SK-N-SH (cell line): ENCODE measurements around the gene CUBN. TPM values are rescaled to one million over a fixed set of nuclear protein-coding genes. Genes with fewer than 3 reads are reported as not detected.

Source experiments
- CTCF ChIA-PET: fragments of 300-600, 350-600 bp; formaldehyde crosslinking; extraction: SDS; loops from one replicate; lab custom pipeline; 2021; lab: Yijun Ruan, JAX
- POLR2A ChIA-PET: fragments of 350-600 bp; sonication (Branson Sonifier 250); formaldehyde crosslinking; extraction: SDS; loops from one replicate; lab custom pipeline; 2020; ENCODE audit warnings: antibody characterized with exemption, inconsistent platforms; lab: Yijun Ruan, JAX
- DNase-seq: peaks from one replicate; pipeline ENCODE4 v3.0.0; 2012
- H2AFZ ChIP-seq: fragments of 200-600 bp; sonication (generic); 2 replicates; pipeline ENCODE4 v1.8.1; 2016; ENCODE audit warnings: antibody characterized with exemption, mild to moderate bottlenecking, low read depth
- H3F3A ChIP-seq: fragments of 200-600 bp; sonication (generic); replicated peaks from 2 replicates; pipeline ENCODE3; 2016; ENCODE audit warnings: antibody characterized with exemption, mild to moderate bottlenecking; ENCODE audit not compliant: insufficient read depth
- H3K27ac ChIP-seq, 2 experiments: fragments of 200-500 bp in 1 of 2; fragments of 200-600 bp in 1 of 2; sonication (Bioruptor generic) in 1 of 2; sonication (generic), shearing (Covaris generic) in 1 of 2; 2 replicates each; pipeline versions ENCODE4 v1.5.1 to v1.6.1; 2014 to 2016; ENCODE audit warnings: low read depth in 2 of 2, inconsistent platforms in 1 of 2, low read length in 1 of 2, mild to moderate bottlenecking in 1 of 2, mixed read lengths in 1 of 2
- H3K27me3 ChIP-seq: fragments of 200-600 bp; sonication (generic), shearing (Covaris generic); 2 replicates; pipeline ENCODE4 v1.6.1; 2016; ENCODE audit warnings: mixed run types; ENCODE audit not compliant: insufficient read depth
- H3K36me3 ChIP-seq, 2 experiments: fragments of 200-500 bp in 1 of 2; fragments of 200-600 bp in 1 of 2; sonication (Bioruptor generic) in 1 of 2; sonication (generic) in 1 of 2; replicated peaks in 1 of 2; 2 replicates each; pipeline versions ENCODE3 to v1.5.1; 2014 to 2016; ENCODE audit warnings: low read length in 1 of 2, mild to moderate bottlenecking in 1 of 2; ENCODE audit not compliant: insufficient read depth in 2 of 2, control insufficient read depth in 1 of 2
- H3K4me1 ChIP-seq, 2 experiments: fragments of 200-500 bp in 1 of 2; fragments of 200-600 bp in 1 of 2; sonication (Bioruptor generic) in 1 of 2; sonication (generic), shearing (Covaris generic) in 1 of 2; 2 replicates each; pipeline versions ENCODE4 v1.5.1 to v1.6.1; 2014 to 2016; ENCODE audit warnings: low read depth in 1 of 2, low read length in 1 of 2, mixed run types in 1 of 2; ENCODE audit not compliant: insufficient read depth in 2 of 2, control insufficient read depth in 1 of 2
- H3K4me2 ChIP-seq: fragments of 200-600 bp; sonication (generic), shearing (Covaris generic); 2 replicates; pipeline ENCODE4 v1.6.1; 2017; ENCODE audit warnings: mixed run types
- H3K4me3 ChIP-seq, 2 experiments: fragments of 200-500 bp in 1 of 2; fragments of 200-600 bp in 1 of 2; sonication (Bioruptor generic) in 1 of 2; sonication (generic), shearing (Covaris generic) in 1 of 2; 2 replicates each; pipeline versions ENCODE4 v1.5.1 to v1.8.1; 2014 to 2016; ENCODE audit warnings: low read depth in 2 of 2, inconsistent platforms in 1 of 2, low read length in 1 of 2, mild to moderate bottlenecking in 1 of 2, mixed read lengths in 1 of 2, moderate library complexity in 1 of 2
- H3K79me2 ChIP-seq: fragments of 200-600 bp; sonication (generic); 2 replicates; pipeline ENCODE4 v1.8.1; 2017; ENCODE audit warnings: mild to moderate bottlenecking; ENCODE audit not compliant: insufficient read depth
- H3K9ac ChIP-seq: fragments of 200-600 bp; sonication (generic); 2 replicates; pipeline ENCODE4 v1.6.1; 2017; ENCODE audit warnings: mixed run types
- H3K9me2 ChIP-seq: fragments of 200-600 bp; sonication (generic); 2 replicates; pipeline ENCODE4 v1.6.1; 2017; ENCODE audit warnings: mixed run types
- H3K9me3 ChIP-seq: fragments of 200-600 bp; sonication (generic); 2 replicates; pipeline ENCODE4 v1.6.1; 2017; ENCODE audit warnings: mixed run types, mild to moderate bottlenecking, moderate library complexity
- H4K20me1 ChIP-seq: fragments of 200-600 bp; sonication (generic); 2 replicates; pipeline ENCODE4 v1.6.1; 2017; ENCODE audit warnings: mild to moderate bottlenecking, mixed run types; ENCODE audit not compliant: insufficient read depth
- EZH2phosphoT487 ChIP-seq: fragments of 200-600 bp; sonication (generic); IDR thresholded peaks from 2 replicates; pipeline ENCODE4 v1.6.1; 2017; ENCODE audit warnings: low read depth, mixed run types, mild to moderate bottlenecking, antibody characterized with exemption, moderate library complexity, borderline replicate concordance
- GATA2 ChIP-seq: sonication (generic); formaldehyde crosslinking; IDR thresholded peaks from 2 replicates; pipeline ENCODE4 v1.5.0; 2020; ENCODE audit warnings: mild to moderate bottlenecking, missing genetic modification reagents
- NFIC ChIP-seq: IDR thresholded peaks from 2 replicates; pipeline ENCODE4 v1.4.0; 2012; ENCODE audit warnings: borderline replicate concordance
- POLR2AphosphoS5 ChIP-seq: IDR thresholded peaks from 2 replicates; pipeline ENCODE4 v1.6.1; 2012; ENCODE audit warnings: low read depth, low read length
- RAD21 ChIP-seq: IDR thresholded peaks from 2 replicates; pipeline ENCODE4 v1.6.1; 2012; ENCODE audit warnings: mild to moderate bottlenecking, low read length
- RCOR1 ChIP-seq: fragments of 150-350 bp; IDR thresholded peaks from 2 replicates; pipeline ENCODE4 v1.6.1; 2017; ENCODE audit warnings: antibody characterized with exemption, low read length
- SIN3A ChIP-seq: IDR thresholded peaks from 2 replicates; pipeline ENCODE4 v1.6.1; 2012; ENCODE audit warnings: low read depth, mild to moderate bottlenecking, low read length, moderate library complexity, borderline replicate concordance
- SMC3 ChIP-seq: IDR thresholded peaks from 2 replicates; pipeline ENCODE4 v1.6.1; 2012; ENCODE audit warnings: low read depth, low read length, improper control_type of control experiment
- TAF1 ChIP-seq: IDR thresholded peaks from 2 replicates; pipeline ENCODE4 v1.6.1; 2012; ENCODE audit warnings: low read depth, mild to moderate bottlenecking, low read length, moderate library complexity, borderline replicate concordance
- TCF12 ChIP-seq: IDR thresholded peaks from 2 replicates; pipeline ENCODE4 v1.4.0; 2012
- TEAD4 ChIP-seq: IDR thresholded peaks from 2 replicates; pipeline ENCODE4 v1.4.0; 2012; ENCODE audit warnings: mild to moderate bottlenecking, borderline replicate concordance; ENCODE audit not compliant: insufficient read depth
- YY1 ChIP-seq: IDR thresholded peaks from 2 replicates; pipeline ENCODE4 v1.4.0; 2012; ENCODE audit warnings: low read depth, mild to moderate bottlenecking
- WGBS: methylation state at CpG from one replicate; pipeline ENCODE4 v1.1.6; 2017; ENCODE audit warnings: low lambda C conversion rate; 5-methylcytosine and 5-hydroxymethylcytosine counted together
- polyA plus RNA-seq, 3 experiments: library from polyadenylated mRNA; depleted of rRNA; stranded (reverse); fragments of >200 nt; gene quantifications; 2 replicates each; pipeline ENCODE4 v1.2.3, GENCODE V29; 2012
- TF ChIP-seq, protein P1 (sequence below): IDR thresholded peaks from 2 replicates; pipeline ENCODE4 v1.4.0; 2012; ENCODE audit warnings: low read depth
- TF ChIP-seq, protein P2 (sequence below): fragments of 200-600 bp; sonication (generic); IDR thresholded peaks from 2 replicates; pipeline ENCODE4 v1.6.1; 2017; ENCODE audit warnings: antibody characterized with exemption, mild to moderate bottlenecking, moderate library complexity
- TF ChIP-seq, protein P3 (sequence below): IDR thresholded peaks from 2 replicates; pipeline ENCODE4 v1.4.0; 2012; ENCODE audit warnings: low read depth, borderline replicate concordance
- TF ChIP-seq, protein P4 (sequence below): fragments of 150-350 bp; IDR thresholded peaks from 2 replicates; pipeline ENCODE4 v1.6.1; 2016; ENCODE audit warnings: mild to moderate bottlenecking, low read depth, low read length
- TF ChIP-seq, protein P5 (sequence below): fragments of 150-350 bp; IDR thresholded peaks from 2 replicates; pipeline ENCODE4 v1.6.1; 2017; ENCODE audit warnings: antibody characterized with exemption, low read length, low read depth, borderline replicate concordance

CUBN gene
- polyA plus RNA-seq, 1 of the 3 experiments (the other 2 are of a cell fraction) = 2.4 TPM

DNA sequence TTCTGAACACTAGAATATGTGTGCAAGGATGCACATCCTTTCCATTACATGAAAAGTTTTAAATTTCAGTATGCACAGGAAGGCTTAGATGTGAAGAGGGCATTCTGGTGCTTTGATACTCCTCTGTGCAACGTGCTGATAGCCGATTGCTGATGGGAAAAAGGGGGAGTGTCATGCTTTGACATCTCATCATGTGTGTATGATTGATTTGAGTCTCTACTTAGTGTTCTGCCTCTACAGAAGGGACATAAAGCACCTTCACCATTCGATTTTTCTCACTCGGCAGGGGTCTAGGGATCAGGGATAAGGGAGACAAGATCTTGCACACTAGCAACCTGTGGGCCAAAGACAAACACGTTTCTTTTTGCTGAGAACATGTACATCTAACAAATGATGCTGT is 197.7 kb downstream of the CUBN start:
- no peaks in the 10 kb centered on the region; a peak in 1 of 4 replicates for H3K4me1 ChIP-seq
- no peak for DNase-seq
- ChIA-PET POLR2A (no interaction called here), CTCF (no interaction called here)
- H3K79me2 ChIP-seq = no peaks in the 10 kb centered on the region
- H4K20me1 ChIP-seq = no peaks in the 10 kb centered on the region
- H2AFZ ChIP-seq = no peak overlapping the region
- H3K27ac ChIP-seq = no peak overlapping the region
- no peaks in the 10 kb centered on the region for H3K36me3 ChIP-seq
- H3K4me3 ChIP-seq = no peak overlapping the region
- H3F3A ChIP-seq = no peaks in the 10 kb centered on the region
- H3K9ac ChIP-seq = no peak overlapping the region
- no peaks in the 10 kb centered on the region for H3K9me2 ChIP-seq
- no peak overlapping the region for H3K4me2 ChIP-seq
- 89% methylated on average over 5 of the region's 5 CpGs for WGBS
- H3K27me3 ChIP-seq = no peaks in the 10 kb centered on the region
- no peaks in the 10 kb centered on the region for H3K9me3 ChIP-seq
- TF ChIP-seq, protein P1, sequence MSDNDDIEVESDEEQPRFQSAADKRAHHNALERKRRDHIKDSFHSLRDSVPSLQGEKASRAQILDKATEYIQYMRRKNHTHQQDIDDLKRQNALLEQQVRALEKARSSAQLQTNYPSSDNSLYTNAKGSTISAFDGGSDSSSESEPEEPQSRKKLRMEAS = no peak
- no peak for TF ChIP-seq SIN3A
- TF ChIP-seq EZH2phosphoT487 = no peak
- TF ChIP-seq, protein P2, sequence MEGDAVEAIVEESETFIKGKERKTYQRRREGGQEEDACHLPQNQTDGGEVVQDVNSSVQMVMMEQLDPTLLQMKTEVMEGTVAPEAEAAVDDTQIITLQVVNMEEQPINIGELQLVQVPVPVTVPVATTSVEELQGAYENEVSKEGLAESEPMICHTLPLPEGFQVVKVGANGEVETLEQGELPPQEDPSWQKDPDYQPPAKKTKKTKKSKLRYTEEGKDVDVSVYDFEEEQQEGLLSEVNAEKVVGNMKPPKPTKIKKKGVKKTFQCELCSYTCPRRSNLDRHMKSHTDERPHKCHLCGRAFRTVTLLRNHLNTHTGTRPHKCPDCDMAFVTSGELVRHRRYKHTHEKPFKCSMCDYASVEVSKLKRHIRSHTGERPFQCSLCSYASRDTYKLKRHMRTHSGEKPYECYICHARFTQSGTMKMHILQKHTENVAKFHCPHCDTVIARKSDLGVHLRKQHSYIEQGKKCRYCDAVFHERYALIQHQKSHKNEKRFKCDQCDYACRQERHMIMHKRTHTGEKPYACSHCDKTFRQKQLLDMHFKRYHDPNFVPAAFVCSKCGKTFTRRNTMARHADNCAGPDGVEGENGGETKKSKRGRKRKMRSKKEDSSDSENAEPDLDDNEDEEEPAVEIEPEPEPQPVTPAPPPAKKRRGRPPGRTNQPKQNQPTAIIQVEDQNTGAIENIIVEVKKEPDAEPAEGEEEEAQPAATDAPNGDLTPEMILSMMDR = no peak
- TF ChIP-seq POLR2AphosphoS5 = no peak
- TF ChIP-seq, protein P3, sequence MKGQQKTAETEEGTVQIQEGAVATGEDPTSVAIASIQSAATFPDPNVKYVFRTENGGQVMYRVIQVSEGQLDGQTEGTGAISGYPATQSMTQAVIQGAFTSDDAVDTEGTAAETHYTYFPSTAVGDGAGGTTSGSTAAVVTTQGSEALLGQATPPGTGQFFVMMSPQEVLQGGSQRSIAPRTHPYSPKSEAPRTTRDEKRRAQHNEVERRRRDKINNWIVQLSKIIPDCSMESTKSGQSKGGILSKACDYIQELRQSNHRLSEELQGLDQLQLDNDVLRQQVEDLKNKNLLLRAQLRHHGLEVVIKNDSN = no peak
- no peak for TF ChIP-seq YY1
- no peak for TF ChIP-seq TEAD4
- TF ChIP-seq SMC3 = no peak
- TF ChIP-seq, protein P4, sequence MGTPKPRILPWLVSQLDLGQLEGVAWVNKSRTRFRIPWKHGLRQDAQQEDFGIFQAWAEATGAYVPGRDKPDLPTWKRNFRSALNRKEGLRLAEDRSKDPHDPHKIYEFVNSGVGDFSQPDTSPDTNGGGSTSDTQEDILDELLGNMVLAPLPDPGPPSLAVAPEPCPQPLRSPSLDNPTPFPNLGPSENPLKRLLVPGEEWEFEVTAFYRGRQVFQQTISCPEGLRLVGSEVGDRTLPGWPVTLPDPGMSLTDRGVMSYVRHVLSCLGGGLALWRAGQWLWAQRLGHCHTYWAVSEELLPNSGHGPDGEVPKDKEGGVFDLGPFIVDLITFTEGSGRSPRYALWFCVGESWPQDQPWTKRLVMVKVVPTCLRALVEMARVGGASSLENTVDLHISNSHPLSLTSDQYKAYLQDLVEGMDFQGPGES = no peak
- TF ChIP-seq TAF1 = no peak
- no peak for TF ChIP-seq GATA2 (CRISPR knock-in tag)
- TF ChIP-seq, protein P5, sequence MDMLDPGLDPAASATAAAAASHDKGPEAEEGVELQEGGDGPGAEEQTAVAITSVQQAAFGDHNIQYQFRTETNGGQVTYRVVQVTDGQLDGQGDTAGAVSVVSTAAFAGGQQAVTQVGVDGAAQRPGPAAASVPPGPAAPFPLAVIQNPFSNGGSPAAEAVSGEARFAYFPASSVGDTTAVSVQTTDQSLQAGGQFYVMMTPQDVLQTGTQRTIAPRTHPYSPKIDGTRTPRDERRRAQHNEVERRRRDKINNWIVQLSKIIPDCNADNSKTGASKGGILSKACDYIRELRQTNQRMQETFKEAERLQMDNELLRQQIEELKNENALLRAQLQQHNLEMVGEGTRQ = no peak
- TF ChIP-seq RAD21 = no peak
- no peak for TF ChIP-seq RCOR1
- no peak for TF ChIP-seq NFIC
- no peak for TF ChIP-seq TCF12
